GM23248 (cell line): ENCODE data around the gene TMX3.

Experiments used
- EZH2 ChIP-seq: fragments of 200-600 bp; sonication (generic); IDR thresholded peaks from 2 replicates; pipeline ENCODE4 v1.6.1; 2018; ENCODE audit warnings: antibody characterized with exemption, mild to moderate bottlenecking; ENCODE audit not compliant: insufficient read depth, poor library complexity, severe bottlenecking
- EZH2phosphoT487 ChIP-seq: fragments of 200-600 bp; sonication (generic); IDR thresholded peaks from 2 replicates; pipeline ENCODE4 v1.6.1; 2018; ENCODE audit warnings: antibody characterized with exemption, moderate library complexity, mild to moderate bottlenecking, low read depth; ENCODE audit not compliant: insufficient read depth

GRCh38 chr18:68696937-68697336 lies 18.0 kb downstream of the TMX3 start:
- TF ChIP-seq EZH2: no peak
- TF ChIP-seq EZH2phosphoT487: no peak
